H1 (cell line): ENCODE results near the gene KBTBD12. TPM values are rescaled to one million over a fixed set of nuclear protein-coding genes. Genes with fewer than 3 reads are reported as not detected.

Experiments used
- CTCF ChIA-PET: fragments of 300-600 bp; sonication (Branson Sonifier 250); formaldehyde crosslinking; loops from one replicate; lab custom pipeline; 2021; ENCODE audit not compliant: partially characterized antibody; lab: Charles Lee
- POLR2A ChIA-PET: fragments of 300-600 bp; sonication (Branson Sonifier 250); formaldehyde crosslinking; loops from one replicate; lab custom pipeline; 2021; ENCODE audit warnings: inconsistent platforms; ENCODE audit not compliant: partially characterized antibody; lab: Charles Lee
- DNase-seq, 2 experiments: peaks; one replicate each; pipeline versions ENCODE4 v3.0.0 to v3.0.0-alpha.2; 2010 to 2022; ENCODE audit warnings: low spot score in 2 of 2, low read depth in 1 of 2, mixed read lengths in 1 of 2
- FAIRE-seq: peaks from 2 replicates; lab custom pipeline; 2011; peaks lifted over from hg19 to GRCh38; lab: Jason Lieb, UNC
- H2AFZ ChIP-seq: 2 replicates; pipeline ENCODE4 v1.8.1; 2012; ENCODE audit warnings: low read length, inconsistent platforms
- H2AK5ac ChIP-seq: 2 replicates; pipeline ENCODE4 v1.6.1; 2013; ENCODE audit warnings: low read depth, low read length
- H2BK120ac ChIP-seq: replicated peaks from 2 replicates; pipeline ENCODE3; 2013; ENCODE audit warnings: low read depth, low read length, inconsistent platforms
- H2BK12ac ChIP-seq: 2 replicates; pipeline ENCODE4 v1.6.1; 2013; ENCODE audit warnings: low read depth, low read length
- H2BK15ac ChIP-seq: 2 replicates; pipeline ENCODE4 v1.6.1; 2013; ENCODE audit warnings: low read length
- H2BK20ac ChIP-seq: 2 replicates; pipeline ENCODE4 v1.6.1; 2013; ENCODE audit warnings: low read length
- H2BK5ac ChIP-seq: 2 replicates; pipeline ENCODE4 v1.6.1; 2013; ENCODE audit warnings: low read depth, low read length
- H3K14ac ChIP-seq: 2 replicates; pipeline ENCODE4 v1.6.1; 2013; ENCODE audit warnings: inconsistent platforms; ENCODE audit not compliant: insufficient read length
- H3K18ac ChIP-seq: 2 replicates; pipeline ENCODE4 v1.6.1; 2013; ENCODE audit warnings: low read length; ENCODE audit errors: extremely low read depth
- H3K23ac ChIP-seq: 2 replicates; pipeline ENCODE4 v1.6.1; 2013; ENCODE audit warnings: inconsistent platforms; ENCODE audit not compliant: insufficient read length
- H3K23me2 ChIP-seq: 2 replicates; pipeline ENCODE4 v1.6.1; 2013; ENCODE audit warnings: low read depth, low read length
- H3K27ac ChIP-seq: 2 replicates; pipeline ENCODE4 v1.6.1; 2011; ENCODE audit warnings: low read depth, low read length, inconsistent platforms
- H3K27me3 ChIP-seq, 4 experiments: replicated peaks in 1 of 4; 1 replicate in 1 of 4; 2 replicates in 3 of 4; pipeline versions ENCODE4 v1.6.1 to v1.8.1; 2011 to 2013; ENCODE audit warnings: low read length in 3 of 4, mild to moderate bottlenecking in 3 of 4, inconsistent platforms in 2 of 4, mixed read lengths in 2 of 4, moderate library complexity in 1 of 4; ENCODE audit not compliant: control insufficient read depth in 3 of 4, insufficient read depth in 3 of 4; ENCODE audit errors: extremely low read depth in 1 of 4
- H3K36me3 ChIP-seq, 4 experiments: 2 replicates each; pipeline versions ENCODE4 v1.6.1 to v1.8.1; 2011 to 2013; ENCODE audit warnings: mild to moderate bottlenecking in 4 of 4, low read length in 3 of 4, moderate library complexity in 2 of 4, control low read depth in 1 of 4, inconsistent platforms in 1 of 4; ENCODE audit not compliant: insufficient read depth in 4 of 4, control insufficient read depth in 2 of 4
- H3K4ac ChIP-seq: replicated peaks from 2 replicates; pipeline ENCODE3; 2013; ENCODE audit warnings: low read length, low read depth, mixed read lengths, inconsistent platforms; ENCODE audit not compliant: insufficient read length
- H3K4me1 ChIP-seq, 4 experiments: replicated peaks in 1 of 4; 1 replicate in 1 of 4; 2 replicates in 3 of 4; pipeline versions ENCODE4 v1.6.1 to v1.8.1; 2011 to 2013; ENCODE audit warnings: low read length in 3 of 4, inconsistent platforms in 2 of 4, mixed read lengths in 1 of 4; ENCODE audit not compliant: insufficient read depth in 4 of 4, control insufficient read depth in 3 of 4
- H3K4me2 ChIP-seq, 2 experiments: 2 replicates each; pipeline versions ENCODE4 v1.6.1 to v1.8.1; 2011 to 2013; ENCODE audit warnings: low read depth in 2 of 2, low read length in 2 of 2, control low read depth in 1 of 2, inconsistent platforms in 1 of 2, mild to moderate bottlenecking in 1 of 2; ENCODE audit not compliant: insufficient read depth in 1 of 2
- H3K4me3 ChIP-seq, 4 experiments: fragments of 200-600, 300-600 bp in 1 of 4; sonication (generic), shearing (Covaris generic), sonication (Bioruptor Twin) in 1 of 4; 2 replicates each; pipeline versions ENCODE4 v1.5.1 to v1.8.1; 2011 to 2016; ENCODE audit warnings: low read length in 4 of 4, low read depth in 3 of 4, control low read depth in 2 of 4, inconsistent platforms in 2 of 4, mild to moderate bottlenecking in 2 of 4, mixed read lengths in 1 of 4, moderate library complexity in 1 of 4; ENCODE audit not compliant: insufficient read depth in 2 of 4; ENCODE audit errors: extremely low read depth in 1 of 4
- H3K56ac ChIP-seq: replicated peaks from 2 replicates; pipeline ENCODE3; 2013; ENCODE audit warnings: low read depth, mild to moderate bottlenecking, mixed read lengths, low read length, inconsistent platforms; ENCODE audit not compliant: insufficient read length
- H3K79me1 ChIP-seq: 2 replicates; pipeline ENCODE4 v1.6.1; 2013; ENCODE audit warnings: low read depth, low read length, control low read depth
- H3K79me2 ChIP-seq, 2 experiments: 2 replicates each; pipeline versions ENCODE4 v1.6.1 to v1.8.1; 2012 to 2013; ENCODE audit warnings: low read length in 2 of 2, mild to moderate bottlenecking in 2 of 2, inconsistent platforms in 1 of 2; ENCODE audit not compliant: insufficient read depth in 2 of 2, control insufficient read depth in 1 of 2
- H3K9ac ChIP-seq, 4 experiments: replicated peaks in 1 of 4; 1 replicate in 1 of 4; 2 replicates in 3 of 4; pipeline versions ENCODE4 v1.6.1 to v1.8.1; 2011 to 2013; ENCODE audit warnings: low read depth in 3 of 4, low read length in 3 of 4, control low read depth in 2 of 4, mild to moderate bottlenecking in 2 of 4, moderate library complexity in 2 of 4, inconsistent platforms in 1 of 4; ENCODE audit errors: extremely low read depth in 1 of 4
- H3K9me3 ChIP-seq, 2 experiments: 2 replicates each; pipeline versions ENCODE4 v1.6.1 to v1.8.1; 2012 to 2013; ENCODE audit warnings: mild to moderate bottlenecking in 2 of 2, moderate library complexity in 2 of 2, control low read depth in 1 of 2, inconsistent platforms in 1 of 2, low read depth in 1 of 2, low read length in 1 of 2, mixed read lengths in 1 of 2; ENCODE audit not compliant: insufficient read depth in 2 of 2
- H4K20me1 ChIP-seq, 2 experiments: replicated peaks in 1 of 2; 2 replicates each; pipeline versions ENCODE3 to v1.8.1; 2011 to 2013; ENCODE audit warnings: inconsistent platforms in 2 of 2, low read length in 2 of 2, mild to moderate bottlenecking in 1 of 2; ENCODE audit not compliant: insufficient read depth in 2 of 2, control insufficient read depth in 1 of 2
- H4K5ac ChIP-seq: 2 replicates; pipeline ENCODE4 v1.6.1; 2013; ENCODE audit warnings: low read length, low read depth, mixed read lengths, inconsistent platforms; ENCODE audit not compliant: insufficient read length
- H4K8ac ChIP-seq: 2 replicates; pipeline ENCODE4 v1.8.0; 2013; ENCODE audit warnings: mild to moderate bottlenecking, moderate library complexity, low read length, inconsistent platforms; ENCODE audit not compliant: insufficient read depth; ENCODE audit errors: extremely low read depth
- H4K91ac ChIP-seq: replicated peaks from 2 replicates; pipeline ENCODE3; 2013; ENCODE audit warnings: low read length, mixed read lengths, inconsistent platforms; ENCODE audit not compliant: insufficient read length
- MAFK ChIP-seq: IDR thresholded peaks from 2 replicates; pipeline ENCODE4 v1.6.1; 2012; ENCODE audit warnings: low read depth, mild to moderate bottlenecking, improper control_type of control experiment, low read length
- RXRA ChIP-seq: IDR thresholded peaks from 2 replicates; pipeline ENCODE4 v1.6.1; 2011; ENCODE audit warnings: low read depth, mild to moderate bottlenecking, low read length, moderate library complexity; ENCODE audit not compliant: insufficient read depth
- SAP30 ChIP-seq: fragments of 300-600 bp; sonication (generic); IDR thresholded peaks from 2 replicates; pipeline ENCODE4 v1.7.1; 2012; ENCODE audit warnings: low read length, moderate library complexity, mild to moderate bottlenecking, inconsistent platforms; ENCODE audit not compliant: insufficient read depth, insufficient replicate concordance
- WGBS, 2 experiments: shearing (Covaris generic) in 1 of 2; methylation state at CpG; one replicate each; pipeline versions ENCODE4 v1.1.6 to v1.1.7; 2013 to 2015; ENCODE audit warnings: low lambda C conversion rate in 2 of 2, mixed read lengths in 2 of 2, inconsistent platforms in 1 of 2, low coverage in 1 of 2, missing lambda C conversion rate in 1 of 2; ENCODE audit not compliant: insufficient replicate concordance in 2 of 2, insufficient coverage in 1 of 2, insufficient read length in 1 of 2; ENCODE audit errors: extremely low coverage in 1 of 2, missing lambda C conversion rate in 1 of 2; 5-methylcytosine and 5-hydroxymethylcytosine counted together
- polyA plus RNA-seq, 7 experiments: library from polyadenylated mRNA; depleted of rRNA in 3 of 7; stranded (reverse) in 5 of 7; unstranded in 2 of 7; fragments of >200 nt in 5 of 7; fragments of 200-250 nt in 2 of 7; gene quantifications; 1 replicate in 5 of 7; 2 replicates in 1 of 7; 4 replicates in 1 of 7; pipeline versions ENCODE4 v1.2.1 to v1.2.3, GENCODE V29; 2011 to 2013; ENCODE audit warnings: missing spikeins in 2 of 7, mixed read lengths in 2 of 7
- total RNA-seq: library from RNA; stranded (reverse); fragmentation: NEBNext Ultra II Directional; extraction: Animal tissue kit (Norgen Biotek cat#: 25700); gene quantifications from 2 replicates; pipeline ENCODE4 v1.2.1, GENCODE V29; 2021

The KBTBD12 gene
- total and polyA plus RNA-seq, 2 of the 8 experiments (the other 6 are each of a cell fraction or from before 2014, with no cell fraction given), result 0.33 to 0.63 TPM

DNA sequence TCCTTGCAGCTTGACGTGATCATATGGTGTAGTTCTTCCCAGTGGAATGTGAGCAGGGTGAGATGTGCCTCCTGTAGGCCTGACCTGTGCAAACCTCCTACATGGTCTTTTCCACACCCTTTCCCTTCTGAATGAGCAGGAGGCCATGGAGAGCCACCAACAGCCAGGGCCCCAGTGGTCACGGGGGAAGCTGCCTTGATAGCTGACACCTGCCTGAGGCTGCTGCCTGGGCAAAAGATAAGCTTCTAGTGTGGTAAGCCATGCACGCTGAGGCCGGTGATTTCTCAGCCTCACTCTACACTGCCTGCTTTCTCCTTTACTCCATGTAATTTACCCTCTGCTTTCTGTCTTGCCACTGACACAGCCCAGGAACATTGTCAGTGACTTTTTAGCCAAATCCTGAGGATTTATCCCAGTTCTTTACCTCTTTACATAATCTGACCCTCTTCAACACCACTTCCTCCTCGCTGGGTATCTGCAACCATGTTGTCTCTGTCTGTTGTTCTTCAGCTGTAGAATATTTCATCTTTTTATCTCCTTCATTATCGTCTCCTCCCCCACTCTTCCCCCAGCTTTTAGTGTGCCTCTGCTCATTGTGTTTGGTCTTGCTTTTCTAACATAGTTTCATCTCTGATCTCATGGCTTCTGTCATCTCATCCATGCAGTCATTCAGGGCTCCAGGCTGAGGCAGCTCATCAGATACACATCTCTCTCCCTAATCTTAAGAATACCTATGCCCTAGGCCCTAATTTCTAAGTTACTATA is 11.2 kb upstream of the KBTBD12 start:
- no peak overlapping the region for H3K4ac ChIP-seq
- no peak overlapping the region for H4K5ac ChIP-seq
- H4K91ac ChIP-seq, result no peak overlapping the region
- H3K4me3 ChIP-seq, result no peak overlapping the region
- ChIA-PET POLR2A (no interaction called here), CTCF (interaction anchor here (1.5 to 2.9 kb wide), 2 partner anchors 12 to 15 kb away, joined by 3 to 14 read pairs; no protein-coding TSS in a partner anchor)
- H4K20me1 ChIP-seq, result no peaks in the 10 kb centered on the region
- 89% methylated on average over 6 of the region's 6 CpGs; no CpG with 5 or more reads in 1 of the 2 experiments for WGBS, 2 experiments
- H3K27ac ChIP-seq, result no peak overlapping the region
- no peaks in the 10 kb centered on the region for H3K36me3 ChIP-seq
- H3K4me1 ChIP-seq, result no peaks in the 10 kb centered on the region
- no peak overlapping the region for H2BK20ac ChIP-seq
- H2AK5ac ChIP-seq, result no peak overlapping the region
- no peaks in the 10 kb centered on the region for H3K79me1 ChIP-seq
- TF ChIP-seq RXRA (no peak), MAFK (no peak), SAP30 (no peak)
- TF ChIP-seq, all 59 proteins: peak for 0
- Histone ChIP-seq H3K14ac (no peak overlapping the region), H3K9me3 (no peaks in the 10 kb centered on the region), H3K27me3 (no peaks in the 10 kb centered on the region), H3K56ac (no peak overlapping the region), H3K23ac (no peak overlapping the region), H3K4me2 (no peak overlapping the region), H3K23me2 (no peaks in the 10 kb centered on the region), H2BK15ac (no peak overlapping the region), H3K18ac (no peak overlapping the region), H2BK5ac (no peak overlapping the region), H3K79me2 (no peaks in the 10 kb centered on the region), H4K8ac (no peak overlapping the region), H3K9ac (no peak overlapping the region), H2AFZ (no peak overlapping the region), H2BK120ac (no peak overlapping the region), H2BK12ac (no peak overlapping the region)
- no peak for DNase-seq
- no peak for FAIRE-seq
